C4-2B (cell line): Measurements from ENCODE around the gene NGFR.

Experiments
- ZFX ChIP-seq: fragments of 450-650 bp; IDR thresholded peaks from 2 replicates; pipeline ENCODE4 v1.6.1; 2017
- TF ChIP-seq, protein P1 (sequence below): fragments of 450-650 bp; conservative IDR thresholded peaks from 2 replicates; pipeline ENCODE4 v1.5.1; 2017; ENCODE audit warnings: mild to moderate bottlenecking

DNA sequence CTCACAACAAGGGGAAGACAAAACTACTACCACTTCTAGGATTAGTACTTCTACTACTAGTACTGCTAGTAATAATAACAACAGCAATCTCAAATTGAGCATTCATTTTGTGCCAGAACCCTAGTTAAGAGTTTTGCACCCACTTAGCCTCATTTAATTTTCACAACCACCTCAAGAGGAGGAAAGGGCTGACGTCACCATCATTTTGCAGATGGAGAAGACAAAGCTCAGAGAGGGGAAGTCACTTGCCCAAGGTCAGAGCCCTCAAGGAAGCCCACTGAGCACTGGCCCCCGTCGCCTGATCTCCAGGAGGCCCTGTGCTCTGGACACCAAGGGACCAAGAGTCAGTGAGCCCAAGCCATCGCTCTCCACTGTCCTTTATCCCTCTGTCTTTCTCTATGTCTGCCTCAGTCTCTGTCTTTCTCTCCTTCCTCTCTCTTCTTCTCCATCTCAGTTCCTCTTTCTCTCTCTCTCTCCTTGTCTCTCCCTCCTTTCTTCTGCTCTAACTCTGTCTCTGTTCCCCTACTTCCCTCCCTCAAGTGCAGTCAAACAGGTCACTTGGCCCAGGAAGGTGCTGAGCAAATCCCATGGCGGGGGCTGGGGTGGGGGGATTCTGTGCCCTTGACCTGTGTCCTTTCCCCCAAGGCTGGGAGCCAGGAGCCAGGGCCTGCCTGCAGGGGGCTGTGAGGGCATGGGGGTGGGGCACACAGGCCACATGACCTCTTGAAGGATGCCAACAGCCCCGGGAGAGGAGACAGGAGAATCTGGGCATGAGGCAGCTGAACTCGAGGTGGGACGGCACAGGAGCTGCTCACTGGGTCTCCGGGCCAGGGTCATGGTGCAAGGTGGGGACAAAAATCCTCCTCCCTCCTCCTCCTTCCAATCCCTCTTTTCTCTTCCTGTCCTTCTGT is 11.2 kb upstream of the NGFR start:
- TF ChIP-seq, protein P1, sequence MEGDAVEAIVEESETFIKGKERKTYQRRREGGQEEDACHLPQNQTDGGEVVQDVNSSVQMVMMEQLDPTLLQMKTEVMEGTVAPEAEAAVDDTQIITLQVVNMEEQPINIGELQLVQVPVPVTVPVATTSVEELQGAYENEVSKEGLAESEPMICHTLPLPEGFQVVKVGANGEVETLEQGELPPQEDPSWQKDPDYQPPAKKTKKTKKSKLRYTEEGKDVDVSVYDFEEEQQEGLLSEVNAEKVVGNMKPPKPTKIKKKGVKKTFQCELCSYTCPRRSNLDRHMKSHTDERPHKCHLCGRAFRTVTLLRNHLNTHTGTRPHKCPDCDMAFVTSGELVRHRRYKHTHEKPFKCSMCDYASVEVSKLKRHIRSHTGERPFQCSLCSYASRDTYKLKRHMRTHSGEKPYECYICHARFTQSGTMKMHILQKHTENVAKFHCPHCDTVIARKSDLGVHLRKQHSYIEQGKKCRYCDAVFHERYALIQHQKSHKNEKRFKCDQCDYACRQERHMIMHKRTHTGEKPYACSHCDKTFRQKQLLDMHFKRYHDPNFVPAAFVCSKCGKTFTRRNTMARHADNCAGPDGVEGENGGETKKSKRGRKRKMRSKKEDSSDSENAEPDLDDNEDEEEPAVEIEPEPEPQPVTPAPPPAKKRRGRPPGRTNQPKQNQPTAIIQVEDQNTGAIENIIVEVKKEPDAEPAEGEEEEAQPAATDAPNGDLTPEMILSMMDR = no peak
- no peak for TF ChIP-seq ZFX
